Measurements from ENCODE around the gene CAMP. TPM values are rescaled to one million over a fixed set of nuclear protein-coding genes. Genes with fewer than 3 reads are reported as not detected.

Gene CAMP
- total RNA-seq, 4 donors from 2014 or later: 0.65 to 0.83 TPM; not detected in 2

DNA sequence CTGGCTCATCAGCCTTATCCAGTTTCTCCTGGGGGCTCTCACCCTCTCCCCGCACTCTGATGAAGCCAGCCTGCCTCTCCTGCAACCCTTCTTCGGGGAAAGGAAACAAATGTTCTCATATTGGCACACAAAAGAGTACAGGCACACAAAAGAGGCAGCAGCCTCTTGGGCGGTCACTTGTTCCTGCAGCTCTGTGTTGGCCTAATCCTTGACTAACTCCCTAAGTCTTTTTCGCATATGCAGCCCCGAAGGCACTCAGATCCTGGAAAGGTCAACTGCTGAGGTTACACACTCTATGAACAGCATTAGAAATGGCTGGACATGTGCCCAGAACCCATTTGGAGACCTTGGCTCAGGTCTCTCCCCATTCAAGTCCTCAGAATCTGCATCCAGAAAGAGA is 7.4 kb upstream of the CAMP start:
- 69% methylated on average over 5 of the region's 5 CpGs for WGBS
- no peak for DNase-seq (ENCODE audit: extremely low spot score)

DNA sequence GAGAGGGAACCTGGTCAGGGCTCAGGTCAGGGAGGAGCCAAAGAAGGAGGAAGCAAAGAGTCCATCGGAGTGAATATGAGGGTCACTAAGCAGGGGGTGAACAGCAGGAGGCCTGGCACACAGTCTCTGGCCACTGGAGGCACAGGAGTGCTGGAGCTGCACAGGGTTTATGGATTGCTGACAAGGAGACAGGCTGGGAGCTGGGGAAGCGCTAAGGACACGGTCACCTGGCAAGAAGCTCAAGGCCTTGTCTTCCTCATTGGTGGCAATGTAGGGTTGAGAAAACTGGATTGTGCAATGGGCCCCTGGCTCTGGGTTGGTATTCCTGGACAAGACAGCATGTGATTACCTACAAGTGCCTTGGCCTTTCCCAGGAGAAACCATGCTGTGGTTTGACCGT is 5.8 kb upstream of the CAMP start:
- WGBS: 90% methylated on average over 4 of the region's 4 CpGs
- H3K4me1 ChIP-seq: peaks cover 11 to 40% (median 20%) of the 10 kb centered on the region in 4 donors
- no peak for DNase-seq (ENCODE audit: extremely low spot score)

More for the DNA sequence above, 7.4 kb upstream of the CAMP start:
- Histone ChIP-seq H3K27me3 (no peaks in the 10 kb centered on the region), H3K36me3 (no peaks in the 10 kb centered on the region), H3K9me3 (no peaks in the 10 kb centered on the region), H3K4me1 (peaks cover 11 to 38% (median 20%) of the 10 kb centered on the region in 4 donors), H3K4me3 (no peak overlapping the region), H3K27ac (replicated peaks in 1 of 4) (peak overlapping the region; percentile 60 to 73 (median 63))
- intact Hi-C loops (cut with DNase I): no loop called here
- TF ChIP-seq, protein P1, sequence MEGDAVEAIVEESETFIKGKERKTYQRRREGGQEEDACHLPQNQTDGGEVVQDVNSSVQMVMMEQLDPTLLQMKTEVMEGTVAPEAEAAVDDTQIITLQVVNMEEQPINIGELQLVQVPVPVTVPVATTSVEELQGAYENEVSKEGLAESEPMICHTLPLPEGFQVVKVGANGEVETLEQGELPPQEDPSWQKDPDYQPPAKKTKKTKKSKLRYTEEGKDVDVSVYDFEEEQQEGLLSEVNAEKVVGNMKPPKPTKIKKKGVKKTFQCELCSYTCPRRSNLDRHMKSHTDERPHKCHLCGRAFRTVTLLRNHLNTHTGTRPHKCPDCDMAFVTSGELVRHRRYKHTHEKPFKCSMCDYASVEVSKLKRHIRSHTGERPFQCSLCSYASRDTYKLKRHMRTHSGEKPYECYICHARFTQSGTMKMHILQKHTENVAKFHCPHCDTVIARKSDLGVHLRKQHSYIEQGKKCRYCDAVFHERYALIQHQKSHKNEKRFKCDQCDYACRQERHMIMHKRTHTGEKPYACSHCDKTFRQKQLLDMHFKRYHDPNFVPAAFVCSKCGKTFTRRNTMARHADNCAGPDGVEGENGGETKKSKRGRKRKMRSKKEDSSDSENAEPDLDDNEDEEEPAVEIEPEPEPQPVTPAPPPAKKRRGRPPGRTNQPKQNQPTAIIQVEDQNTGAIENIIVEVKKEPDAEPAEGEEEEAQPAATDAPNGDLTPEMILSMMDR (IDR thresholded peaks at IDR 0.05): no peak
- no peak for TF ChIP-seq POLR2AphosphoS5 (IDR thresholded peaks at IDR 0.05)
- TF ChIP-seq POLR2A (IDR thresholded peaks at IDR 0.05; ENCODE audit: low read depth): no peak
- TF ChIP-seq EP300 (IDR thresholded peaks at IDR 0.05): no peak

DNA sequence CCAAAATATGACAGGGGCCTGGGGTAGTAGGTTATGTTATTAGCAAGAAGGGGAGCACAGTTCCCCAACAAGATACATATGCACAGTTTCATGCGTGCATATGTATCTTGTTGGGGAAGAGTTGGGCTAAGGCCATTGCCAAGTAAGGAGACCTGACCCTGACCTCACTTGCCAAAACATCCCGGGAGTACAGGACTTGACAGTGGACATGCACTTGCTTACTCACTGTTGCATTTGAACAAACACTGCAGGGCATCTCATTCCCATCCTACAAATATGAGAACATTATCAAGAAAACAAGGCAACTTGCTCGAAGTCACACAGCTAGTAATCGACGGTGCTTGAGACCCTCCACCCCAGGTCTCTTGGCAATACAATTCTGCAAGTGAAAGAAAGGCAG is 4.8 kb upstream of the CAMP start:
- TF ChIP-seq, protein P1 (IDR thresholded peaks at IDR 0.05): no peak
- TF ChIP-seq EP300 (IDR thresholded peaks at IDR 0.05) (no peak), POLR2AphosphoS5 (IDR thresholded peaks at IDR 0.05) (no peak), POLR2A (IDR thresholded peaks at IDR 0.05; ENCODE audit: low read depth) (no peak)
- 82% methylated on average over 5 of the region's 5 CpGs for WGBS

More for the DNA sequence above, 5.8 kb upstream of the CAMP start:
- intact Hi-C loops (cut with DNase I): no loop called here
- Histone ChIP-seq H3K27ac (replicated peaks in 1 of 4) (no peak overlapping the region), H3K4me3 (no peak overlapping the region), H3K9me3 (no peaks in the 10 kb centered on the region), H3K27me3 (no peaks in the 10 kb centered on the region), H3K36me3 (no peaks in the 10 kb centered on the region)
- TF ChIP-seq POLR2A (IDR thresholded peaks at IDR 0.05; ENCODE audit: low read depth) (no peak), EP300 (IDR thresholded peaks at IDR 0.05) (no peak), POLR2AphosphoS5 (IDR thresholded peaks at IDR 0.05) (no peak)
- TF ChIP-seq, protein P1 (IDR thresholded peaks at IDR 0.05): no peak

DNA sequence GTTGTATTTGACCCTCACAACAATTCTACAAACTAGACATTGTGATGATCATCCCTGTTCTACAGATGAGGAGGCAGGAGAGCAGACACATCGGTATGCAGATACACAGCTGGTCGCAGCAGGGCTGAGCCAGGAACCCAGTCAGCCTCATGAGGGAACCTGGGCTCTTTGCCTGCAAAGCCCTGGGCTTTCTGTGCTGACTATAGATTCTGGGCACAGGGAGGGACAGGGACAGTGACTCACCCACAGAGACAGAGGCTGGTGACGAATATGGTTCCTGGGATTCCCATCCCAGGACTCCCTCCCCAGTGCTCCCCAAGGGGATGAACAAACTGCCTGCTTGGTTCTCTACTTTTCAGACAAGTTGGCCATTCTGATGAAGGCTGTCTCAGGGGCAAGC is 3.8 kb upstream of the CAMP start:
- Histone ChIP-seq H3K4me1 (peaks cover 11 to 35% (median 20%) of the 10 kb centered on the region in 4 donors), H3K9me3 (no peaks in the 10 kb centered on the region), H3K4me3 (no peak overlapping the region), H3K27me3 (no peaks in the 10 kb centered on the region), H3K36me3 (no peaks in the 10 kb centered on the region), H3K27ac (replicated peaks in 1 of 4) (no peak overlapping the region)
- TF ChIP-seq EP300 (IDR thresholded peaks at IDR 0.05) (no peak), POLR2A (IDR thresholded peaks at IDR 0.05; ENCODE audit: low read depth) (no peak)
- TF ChIP-seq, protein P1 (IDR thresholded peaks at IDR 0.05): no peak
- 43% methylated on average over 2 of the region's 3 CpGs for WGBS
- no peak for DNase-seq (ENCODE audit: extremely low spot score)
- intact Hi-C loops (cut with DNase I): no loop called here

More for the DNA sequence above, 4.8 kb upstream of the CAMP start:
- DNase-seq (ENCODE audit: extremely low spot score): no peak
- intact Hi-C loops (cut with DNase I): no loop called here
- Histone ChIP-seq H3K4me3 (no peak overlapping the region), H3K27ac (replicated peaks in 1 of 4) (no peak overlapping the region), H3K36me3 (no peaks in the 10 kb centered on the region), H3K27me3 (no peaks in the 10 kb centered on the region), H3K4me1 (peaks cover 11 to 40% (median 20%) of the 10 kb centered on the region in 4 donors), H3K9me3 (no peaks in the 10 kb centered on the region)

DNA sequence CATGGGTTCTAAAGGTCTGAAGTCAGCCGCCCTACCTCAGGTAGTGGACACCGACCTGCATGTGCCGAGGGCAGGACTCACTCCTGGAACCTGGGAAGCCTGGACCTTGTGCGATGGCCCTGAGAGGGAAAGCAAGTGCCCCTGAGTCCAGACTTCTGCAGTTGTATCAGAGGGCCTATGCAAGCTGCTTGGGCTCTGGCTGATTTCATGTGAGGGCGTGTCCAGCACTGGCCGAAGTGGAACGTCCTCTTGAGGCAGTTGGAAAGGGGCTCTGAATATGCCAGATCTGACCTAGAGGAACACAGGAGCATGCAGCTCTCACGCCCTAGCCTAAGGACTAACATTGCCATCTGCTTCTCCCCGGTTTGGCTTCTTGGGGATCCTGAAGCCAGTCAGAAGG is 2.5 kb upstream of the CAMP start:
- no peaks in the 10 kb centered on the region for H3K36me3 ChIP-seq
- intact Hi-C loops (cut with DNase I): no loop called here
- 100% methylated on average over 4 of the region's 9 CpGs for WGBS
- no peaks in the 10 kb centered on the region for H3K9me3 ChIP-seq
- no peaks in the 10 kb centered on the region for H3K27me3 ChIP-seq
- H3K4me3 ChIP-seq: no peak overlapping the region
- no peak overlapping the region for H3K27ac ChIP-seq (replicated peaks in 1 of 4)
- TF ChIP-seq, protein P1 (IDR thresholded peaks at IDR 0.05): no peak
- TF ChIP-seq POLR2A (IDR thresholded peaks at IDR 0.05; ENCODE audit: low read depth) (no peak), POLR2AphosphoS5 (IDR thresholded peaks at IDR 0.05) (no peak), EP300 (IDR thresholded peaks at IDR 0.05) (no peak)
- H3K4me1 ChIP-seq: peaks cover 5 to 23% (median 9%) of the 10 kb centered on the region in 4 donors
- DNase-seq (ENCODE audit: extremely low spot score): no peak

Measured in esophagus muscularis mucosa (tissue), 4 donors.